Endothelial cell of umbilical vein (primary cell): Measurements from ENCODE around the gene SLC38A9. TPM values are rescaled to one million over a fixed set of nuclear protein-coding genes. Genes with fewer than 3 reads are reported as not detected.

Experiments used
- BruUV-seq: library from RNA; stranded (reverse); fragments of 400-500 nt; replicated peaks from 2 replicates; lab custom pipeline; 2021; lab: Mats Ljungman, UMichigan
- CTCF ChIA-PET: fragments of 300-600, 350-600 bp; sonication (Branson Sonifier 250); formaldehyde crosslinking; loops from one replicate; lab custom pipeline; 2021; ENCODE audit warnings: antibody characterized with exemption, inconsistent platforms; lab: Charles Lee
- POLR2A ChIA-PET: fragments of 300-600, 350-600 bp; sonication (Branson Sonifier 250); formaldehyde crosslinking; loops from one replicate; lab custom pipeline; 2021; ENCODE audit warnings: antibody characterized with exemption, inconsistent platforms; lab: Charles Lee
- DNase-seq: peaks from one replicate; pipeline ENCODE4 v3.0.0-alpha.2; 2011; ENCODE audit warnings: low read depth, low spot score
- FAIRE-seq: peaks from 2 replicates; lab custom pipeline; 2011; peaks lifted over from hg19 to GRCh38; lab: Jason Lieb, UNC
- H2AFZ ChIP-seq: 2 replicates; pipeline ENCODE4 v1.6.0; 2012; ENCODE audit warnings: low read depth, low read length, control low read depth, inconsistent platforms
- H3K27ac ChIP-seq: 2 replicates; pipeline ENCODE4 v1.5.1; 2011; ENCODE audit warnings: low read depth, mild to moderate bottlenecking, control low read depth, low read length, moderate library complexity; ENCODE audit not compliant: insufficient read depth
- H3K27me3 ChIP-seq, 2 experiments: 2 replicates each; pipeline versions ENCODE4 v1.6.0 to v1.6.1; 2011; ENCODE audit warnings: low read length in 2 of 2, mixed read lengths in 1 of 2; ENCODE audit not compliant: control insufficient read depth in 2 of 2, insufficient read depth in 2 of 2
- H3K36me3 ChIP-seq, 2 experiments: 2 replicates in 1 of 2; 3 replicates in 1 of 2; pipeline ENCODE4 v1.5.1; 2011; ENCODE audit warnings: low read length in 2 of 2, mild to moderate bottlenecking in 1 of 2, moderate library complexity in 1 of 2; ENCODE audit not compliant: control insufficient read depth in 2 of 2, insufficient read depth in 2 of 2; ENCODE audit errors: extremely low read depth in 1 of 2
- H3K4me1 ChIP-seq: 3 replicates; pipeline ENCODE4 v1.5.1; 2011; ENCODE audit warnings: mild to moderate bottlenecking, low read length; ENCODE audit not compliant: control insufficient read depth, insufficient read depth; ENCODE audit errors: extremely low read depth
- H3K4me2 ChIP-seq: 2 replicates; pipeline ENCODE4 v1.6.1; 2011; ENCODE audit warnings: low read length, control low read depth, mixed read lengths; ENCODE audit not compliant: insufficient read depth
- H3K4me3 ChIP-seq, 3 experiments: fragments of 200-600 bp in 1 of 3; sonication (generic), shearing (Covaris generic) in 1 of 3; replicated peaks in 1 of 3; 2 replicates each; pipeline ENCODE4 v1.5.1; 2011 to 2016; ENCODE audit warnings: control low read depth in 3 of 3, low read length in 3 of 3, mild to moderate bottlenecking in 2 of 3, inconsistent platforms in 1 of 3, low read depth in 1 of 3, moderate library complexity in 1 of 3; ENCODE audit not compliant: insufficient read depth in 1 of 3
- H3K79me2 ChIP-seq: 2 replicates; pipeline ENCODE4 v1.6.0; 2012; ENCODE audit warnings: low read length, inconsistent platforms; ENCODE audit not compliant: control insufficient read depth, insufficient read depth
- H3K9ac ChIP-seq: replicated peaks from 2 replicates; pipeline ENCODE3; 2011; ENCODE audit warnings: low read length, control low read depth; ENCODE audit not compliant: insufficient read depth; ENCODE audit errors: extremely low read depth
- H3K9me1 ChIP-seq: replicated peaks from 3 replicates; pipeline ENCODE4 v1.6.0; 2011; ENCODE audit warnings: mild to moderate bottlenecking, low read length; ENCODE audit not compliant: control insufficient read depth, insufficient read depth; ENCODE audit errors: extremely low read depth
- H3K9me3 ChIP-seq: replicated peaks from 2 replicates; pipeline ENCODE4 v1.5.1; 2012; ENCODE audit warnings: low read length, inconsistent platforms; ENCODE audit not compliant: control insufficient read depth, insufficient read depth
- H4K20me1 ChIP-seq: replicated peaks from 2 replicates; pipeline ENCODE3; 2011; ENCODE audit warnings: mild to moderate bottlenecking, low read length; ENCODE audit not compliant: control insufficient read depth, insufficient read depth; ENCODE audit errors: extremely low read depth
- CTCF ChIP-seq, 2 donors: IDR thresholded peaks; 1 replicate in 1 of 2; 2 replicates in 1 of 2; pipeline ENCODE4 v1.5.1; 2011; ENCODE audit warnings: low read length in 2 of 2, mild to moderate bottlenecking in 2 of 2, moderate library complexity in 2 of 2, control low read depth in 1 of 2, inconsistent platforms in 1 of 2, low read depth in 1 of 2; ENCODE audit not compliant: insufficient read depth in 1 of 2; ENCODE audit errors: extremely low read depth in 1 of 2
- EZH2 ChIP-seq: IDR thresholded peaks from 2 replicates; pipeline ENCODE4 v1.6.1; 2012; ENCODE audit warnings: borderline replicate concordance, low read depth, mild to moderate bottlenecking, moderate library complexity, low read length, inconsistent platforms; ENCODE audit not compliant: severe bottlenecking
- GATA2 ChIP-seq: IDR thresholded peaks from 2 replicates; pipeline ENCODE4 v1.7.0; 2011; ENCODE audit warnings: low read depth, mild to moderate bottlenecking, moderate library complexity, mixed read lengths, low read length; ENCODE audit not compliant: insufficient read length, insufficient read depth
- JUN ChIP-seq: IDR thresholded peaks from 2 replicates; pipeline ENCODE4 v1.6.1; 2011; ENCODE audit warnings: borderline replicate concordance, low read depth; ENCODE audit not compliant: insufficient read length, insufficient read depth
- MAX ChIP-seq: IDR thresholded peaks from 2 replicates; pipeline ENCODE4 v1.6.1; 2011; ENCODE audit not compliant: insufficient read depth, insufficient read length
- MYC ChIP-seq: IDR thresholded peaks from one replicate; pipeline ENCODE4 v1.6.1; 2011; ENCODE audit warnings: mild to moderate bottlenecking, low read depth, low read length
- POLR2AphosphoS5 ChIP-seq: IDR thresholded peaks from 2 replicates; pipeline ENCODE4 v1.6.1; 2012; ENCODE audit warnings: low read depth, mild to moderate bottlenecking, control low read depth, low read length, moderate library complexity; ENCODE audit not compliant: insufficient read depth
- dilution Hi-C: fragments of 300-500 bp; cut with MboI; formaldehyde crosslinking; loops from one replicate; pipeline ENCODE4 v1.15.0; 2019; ENCODE audit warnings: low sequenced_read_pairs; ENCODE audit not compliant: extremely low pct_ligation_motif_present
- intact Hi-C: fragments of 100-400 bp; cut with micrococcal nuclease; formaldehyde crosslinking; loops from one replicate; pipeline ENCODE4 v1.10.0; 2022
- polyA plus RNA-seq, 4 experiments: library from polyadenylated mRNA; depleted of rRNA in 3 of 4; stranded (reverse) in 3 of 4; unstranded in 1 of 4; fragments of >200 nt; gene quantifications; 2 replicates each; pipeline versions ENCODE4 v1.2.1 to v1.2.3, GENCODE V29; 2011 to 2012; ENCODE audit warnings: missing spikeins in 1 of 4
- total RNA-seq: library from RNA; stranded (reverse); gene quantifications from 2 replicates; pipeline ENCODE4 v1.2.3, GENCODE V29; 2021

The SLC38A9 gene
- total and polyA plus RNA-seq, 2 donors (not counting 3 experiments of a cell fraction or from before 2014, with no cell fraction given) = 14.1 to 24.9 TPM

- H3K27ac ChIP-seq = no peak overlapping the region
- H3K4me3 ChIP-seq = no peak overlapping the region
- no peak for FAIRE-seq
- ChIA-PET CTCF (interaction anchor here (1.2 kb wide), 1 partner anchor 57 kb away, joined by 3 read pairs; no protein-coding TSS in a partner anchor), POLR2A (no interaction called here)
- no peak for DNase-seq
- no peaks in the 10 kb centered on the region for H4K20me1 ChIP-seq
- TF ChIP-seq JUN (no peak), EZH2 (no peak), MYC (no peak), GATA2 (no peak), CTCF (IDR thresholded peaks at IDR 0.05; ENCODE audit: extremely low read depth in 1 of 2, insufficient read depth in 1 of 2, low read depth in 1 of 2, low read length in 2 of 2) (no peak), MAX (no peak), POLR2AphosphoS5 (no peak)
- H3K9me3 ChIP-seq = no peaks in the 10 kb centered on the region
- no peaks in the 10 kb centered on the region for H3K4me1 ChIP-seq
- no peaks in the 10 kb centered on the region for H3K79me2 ChIP-seq
- H3K9me1 ChIP-seq = no peaks in the 10 kb centered on the region
- BruUV-seq = no TSS peak
- H3K27me3 ChIP-seq = no peaks in the 10 kb centered on the region
- no peak overlapping the region for H2AFZ ChIP-seq
- dilution Hi-C loops (no loop called here), intact Hi-C loops (no loop called here)
- no peak overlapping the region for H3K4me2 ChIP-seq
- no peak overlapping the region for H3K9ac ChIP-seq
- H3K36me3 ChIP-seq = no peaks in the 10 kb centered on the region
Measured at GRCh38 chr5:55634866-55635265, 77.3 kb downstream of the SLC38A9 start.
